ENCODE measurements around the gene LCMT1. TPM values are rescaled to one million over a fixed set of nuclear protein-coding genes. Genes with fewer than 3 reads are reported as not detected.

The LCMT1 gene
- total and polyA plus RNA-seq, 2 of the 4 experiments (the other 2 are of a cell fraction), result 33.1 to 60.4 TPM

- in situ Hi-C loops (cut with MboI; ENCODE audit: low sequenced_read_pairs), result loop anchor here (10.0 kb wide), 1 partner anchor 103 kb away; no protein-coding TSS in a partner anchor
- no peak overlapping the region for H3K27ac ChIP-seq (ENCODE audit: insufficient read depth, low read length)
Measured at GRCh38 chr16:25121824-25122600, 10.5 kb downstream of the LCMT1 start.

More at GRCh38 chr16:25121824-25122600, 10.5 kb downstream of the LCMT1 start:
- no peak overlapping the region for H3K4me2 ChIP-seq (ENCODE audit: low read depth, low read length)
- ChIA-PET CTCF (interaction anchor here (0.6 kb wide), 1 partner anchor 1080 kb away, joined by 5 read pairs; no protein-coding TSS in a partner anchor), POLR2A (ENCODE audit: unreplicated experiment) (no interaction called here)
- no TSS peak for BruUV-seq (replicated peaks)
- WGBS, 2 experiments (ENCODE audit: extremely low coverage in 2 of 2, insufficient read length in 1 of 2), result no CpG with 5 or more reads among the region's 6 CpGs
- peaks cover 6% of the 10 kb centered on the region for H3K36me3 ChIP-seq (ENCODE audit: control insufficient read depth, insufficient read depth, low read length)
- H3K18ac ChIP-seq (ENCODE audit: low read depth, low read length), result no peak overlapping the region
- H4K8ac ChIP-seq (ENCODE audit: low read depth in 2 of 2, low read length in 2 of 2), result no peak overlapping the region
- no peak overlapping the region for H3K14ac ChIP-seq (replicated peaks; ENCODE audit: low read depth, low read length)
- H4K20me1 ChIP-seq (ENCODE audit: insufficient read depth, low read length), result peaks cover 17% of the 10 kb centered on the region
- intact Hi-C loops (cut with micrococcal nuclease) (no loop called here), dilution Hi-C loops (cut with HindIII; ENCODE audit: low sequenced_read_pairs, unreplicated experiment) (no loop called here)
- no peak overlapping the region for H2AK5ac ChIP-seq (ENCODE audit: low read depth, low read length)
- no peak overlapping the region for H2BK15ac ChIP-seq (ENCODE audit: low read depth, low read length)
- H2BK120ac ChIP-seq (ENCODE audit: low read depth, low read length), result no peak overlapping the region
- TF ChIP-seq MAFK (IDR thresholded peaks at IDR 0.05; ENCODE audit: low read depth, low read length) (peak; percentile 55), CTCF (conservative IDR thresholded peaks at IDR 0.05; ENCODE audit: low read depth, low read length) (no peak)
- no peak overlapping the region for H2AK9ac ChIP-seq (replicated peaks; ENCODE audit: low read depth, low read length, poor library complexity)
- no peak overlapping the region for H3K9ac ChIP-seq (ENCODE audit: low read depth, low read length)
- no peak overlapping the region for H4K91ac ChIP-seq (ENCODE audit: insufficient read depth, low read depth, low read length)
- DNase-seq (no peak), ATAC-seq (ENCODE audit: low read depth) (no peak)
- no peak overlapping the region for H2BK5ac ChIP-seq (ENCODE audit: low read depth, low read length, poor library complexity, severe bottlenecking)
- H3K23ac ChIP-seq (ENCODE audit: low read depth, low read length), result no peak overlapping the region
- H4K5ac ChIP-seq (ENCODE audit: low read depth, low read length), result no peak overlapping the region
- H3K79me1 ChIP-seq (ENCODE audit: low read depth in 1 of 2, low read length in 2 of 2), result peaks cover 14 to 52% of the 10 kb centered on the region in 2 experiments
- H3K4me1 ChIP-seq (ENCODE audit: control insufficient read depth, insufficient read depth, low read length), result peaks cover 3% of the 10 kb centered on the region
- peaks cover 4% of the 10 kb centered on the region; the same call in 1 of the 2 replicates for H3K9me1 ChIP-seq (ENCODE audit: insufficient read depth, low read length)
- no peak overlapping the region for H3K4me3 ChIP-seq (ENCODE audit: insufficient read depth, low read depth, low read length)
- H2BK20ac ChIP-seq (ENCODE audit: low read depth, low read length), result no peak overlapping the region
- no peak overlapping the region for H2AFZ ChIP-seq (replicated peaks; ENCODE audit: low read length, poor library complexity)
- H3K9me3 ChIP-seq (ENCODE audit: control insufficient read depth, insufficient read depth, low read length), result no peaks in the 10 kb centered on the region
- H3K56ac ChIP-seq (ENCODE audit: extremely low read depth, insufficient read depth, low read length), result no peak overlapping the region
- H3K4ac ChIP-seq (ENCODE audit: low read depth, low read length), result no peak overlapping the region
- no peaks in the 10 kb centered on the region for H3K27me3 ChIP-seq (ENCODE audit: control insufficient read depth, insufficient read depth, low read length)

Data from IMR-90 (cell line).